Colon (tissue), 2 donors: ENCODE measurements around the gene C17orf50.
"Not testable (repeated sequence)": the region's sequence is repeated elsewhere in the genome, so short reads cannot be mapped to it uniquely, and the experiment has no call there.

Experiments
- FAIRE-seq: peaks from 2 replicates; lab custom pipeline; 2012; peaks lifted over from hg19 to GRCh38; lab: Jason Lieb, UNC
- donor health status: control.
- donor health status: control.

Gene C17orf50

DNA sequence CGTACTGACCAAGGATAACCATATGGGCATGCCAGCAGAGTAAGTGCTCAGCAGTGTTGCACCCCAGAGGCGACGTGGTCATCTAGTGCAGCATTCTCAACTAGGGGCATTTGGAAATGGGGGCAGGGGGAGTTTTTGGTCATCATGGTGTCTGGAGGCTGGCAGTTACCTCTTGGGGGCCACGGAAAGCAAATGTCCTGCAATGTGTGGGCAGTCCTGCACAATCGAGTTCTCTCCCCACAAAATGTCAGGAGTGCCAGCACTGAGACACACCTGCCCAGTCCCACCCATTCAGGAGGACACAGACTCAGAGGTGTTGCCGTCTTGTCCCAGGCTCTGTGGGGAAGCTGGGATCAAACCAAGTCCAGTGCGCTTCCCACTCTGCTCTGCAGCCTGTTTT is 26.3 kb upstream of the C17orf50 start:
- FAIRE-seq = no peak

DNA sequence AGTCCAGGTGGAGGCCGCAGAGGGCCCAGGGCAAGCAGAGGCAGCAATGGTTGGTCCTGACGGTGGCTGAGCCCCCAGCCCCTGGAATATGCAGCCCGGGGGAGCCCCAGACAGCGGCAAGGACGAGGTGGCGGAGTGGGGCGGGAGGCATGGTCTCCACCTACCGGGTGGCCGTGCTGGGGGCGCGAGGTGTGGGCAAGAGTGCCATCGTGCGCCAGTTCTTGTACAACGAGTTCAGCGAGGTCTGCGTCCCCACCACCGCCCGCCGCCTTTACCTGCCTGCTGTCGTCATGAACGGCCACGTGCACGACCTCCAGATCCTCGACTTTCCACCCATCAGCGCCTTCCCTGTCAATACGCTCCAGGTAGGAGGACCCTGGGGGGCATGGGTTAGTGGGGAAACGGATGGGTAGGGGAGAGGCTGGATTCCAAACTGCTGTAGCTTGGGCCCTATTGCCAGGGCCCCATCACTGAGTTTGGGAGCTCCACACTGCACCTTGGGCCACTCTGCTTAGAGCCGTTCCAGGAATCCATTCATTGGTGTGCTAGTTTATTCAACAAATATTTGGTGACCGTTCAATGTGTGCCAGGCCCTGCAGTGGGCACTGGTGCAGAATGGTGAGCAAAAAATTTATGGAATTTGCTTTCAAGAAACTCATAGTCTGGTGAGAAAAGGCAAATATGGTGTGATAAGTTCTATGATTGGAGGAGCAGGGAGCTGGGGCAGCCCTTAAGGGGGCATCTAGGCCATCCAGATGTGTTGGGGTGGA is 25.5 kb upstream of the C17orf50 start:
- no peak for FAIRE-seq

DNA sequence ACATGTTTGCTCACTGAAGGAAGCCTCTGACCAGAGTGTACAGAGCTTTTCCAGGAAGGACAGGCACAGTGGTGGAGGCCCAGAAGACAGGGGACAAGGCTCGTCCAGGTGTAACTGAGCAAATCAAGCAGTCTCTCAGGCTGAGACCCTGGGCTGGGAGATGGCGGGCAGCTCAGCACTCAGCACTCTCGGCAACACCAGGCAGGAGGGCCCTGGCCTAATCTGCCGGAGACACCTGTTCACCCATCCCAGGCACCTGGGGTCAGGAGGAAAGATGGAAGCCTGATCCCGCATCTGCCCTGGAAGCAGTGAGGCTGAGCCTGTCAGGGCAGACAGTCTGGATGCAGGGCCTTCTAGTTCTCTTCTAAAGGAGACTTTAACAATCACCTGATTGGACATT is 24.5 kb upstream of the C17orf50 start:
- no peak for FAIRE-seq

DNA sequence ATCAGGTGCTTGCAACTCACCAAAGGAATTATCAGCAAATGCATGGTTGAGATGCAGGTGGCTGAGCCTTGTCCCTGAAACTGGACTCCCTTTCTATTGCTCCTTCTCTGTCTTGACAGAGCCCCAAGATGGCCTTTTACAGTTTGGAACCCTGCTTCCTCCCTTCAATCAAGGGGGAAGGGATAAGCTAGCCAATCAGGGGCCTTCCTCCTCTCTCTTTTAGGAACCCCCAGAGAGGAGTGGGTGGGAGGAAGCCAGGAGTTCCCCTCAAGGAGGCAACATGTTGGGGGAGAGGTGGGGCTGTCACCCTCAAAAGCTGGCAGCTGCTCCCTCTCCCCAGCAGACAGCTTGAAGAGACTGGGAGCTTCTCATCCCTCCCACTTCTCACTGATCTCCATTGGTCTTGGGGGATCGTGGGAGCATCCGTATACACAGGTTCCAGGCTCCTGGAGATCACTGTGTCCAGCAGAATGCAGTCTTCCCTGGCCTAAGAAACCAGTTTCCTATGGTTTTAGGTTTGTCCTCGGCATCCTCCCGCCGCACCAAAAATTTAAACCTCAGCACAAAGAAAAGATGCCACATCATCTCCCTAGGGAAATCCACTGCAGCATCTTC is 22.1 kb upstream of the C17orf50 start:
- no peak for FAIRE-seq

DNA sequence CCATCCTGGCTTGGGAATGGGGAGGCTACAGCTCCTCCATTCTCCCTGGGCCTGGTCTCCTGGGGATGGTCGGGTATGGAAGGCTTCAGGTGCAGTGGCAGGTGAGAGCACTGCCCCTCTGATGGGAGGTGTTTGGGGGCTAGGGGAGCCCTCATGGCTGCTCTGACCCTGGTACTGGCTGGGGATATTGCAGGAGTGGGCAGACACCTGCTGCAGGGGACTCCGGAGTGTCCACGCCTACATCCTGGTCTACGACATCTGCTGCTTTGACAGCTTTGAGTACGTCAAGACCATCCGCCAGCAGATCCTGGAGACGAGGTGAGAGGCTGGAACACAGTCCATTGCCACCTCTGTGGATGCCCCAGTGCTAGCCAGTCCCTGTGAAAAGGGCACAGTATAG is 20.5 kb upstream of the C17orf50 start:
- FAIRE-seq = no peak

DNA sequence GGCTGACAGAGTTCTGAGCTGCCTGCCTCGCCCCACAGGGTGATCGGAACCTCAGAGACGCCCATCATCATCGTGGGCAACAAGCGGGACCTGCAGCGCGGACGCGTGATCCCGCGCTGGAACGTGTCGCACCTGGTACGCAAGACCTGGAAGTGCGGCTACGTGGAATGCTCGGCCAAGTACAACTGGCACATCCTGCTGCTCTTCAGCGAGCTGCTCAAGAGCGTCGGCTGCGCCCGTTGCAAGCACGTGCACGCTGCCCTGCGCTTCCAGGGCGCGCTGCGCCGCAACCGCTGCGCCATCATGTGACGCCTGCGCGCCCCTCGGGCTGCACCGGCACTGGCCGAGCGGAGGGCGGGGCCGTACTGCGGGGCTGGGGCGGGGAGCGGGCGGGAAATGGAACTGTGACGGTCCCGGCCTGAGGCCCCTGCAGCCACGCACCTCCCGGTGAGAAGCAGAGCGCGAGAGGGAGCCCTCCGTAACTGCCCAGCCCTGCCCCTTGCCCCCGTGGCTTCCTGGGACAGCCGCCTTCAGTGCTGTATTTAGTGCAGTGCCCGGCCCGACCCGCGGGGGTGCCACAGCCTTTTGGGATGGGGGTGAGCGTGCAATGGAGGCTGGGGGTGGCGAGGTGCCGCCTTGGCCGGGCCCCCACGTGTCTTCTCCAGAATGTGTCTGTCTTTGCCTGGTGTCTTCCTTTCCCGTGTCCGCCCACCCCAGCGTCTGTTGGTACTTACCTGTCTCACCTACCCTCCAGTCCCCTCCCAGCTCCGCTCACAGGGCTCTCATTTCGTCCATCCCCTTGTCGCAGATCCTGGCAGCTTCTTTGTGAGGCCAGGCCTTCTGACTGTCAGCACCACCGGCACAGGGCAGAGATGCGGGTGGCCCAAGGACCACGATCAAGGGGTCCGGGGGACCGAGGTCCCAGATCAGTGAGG is 19.4 kb upstream of the C17orf50 start:
- FAIRE-seq = no peak

DNA sequence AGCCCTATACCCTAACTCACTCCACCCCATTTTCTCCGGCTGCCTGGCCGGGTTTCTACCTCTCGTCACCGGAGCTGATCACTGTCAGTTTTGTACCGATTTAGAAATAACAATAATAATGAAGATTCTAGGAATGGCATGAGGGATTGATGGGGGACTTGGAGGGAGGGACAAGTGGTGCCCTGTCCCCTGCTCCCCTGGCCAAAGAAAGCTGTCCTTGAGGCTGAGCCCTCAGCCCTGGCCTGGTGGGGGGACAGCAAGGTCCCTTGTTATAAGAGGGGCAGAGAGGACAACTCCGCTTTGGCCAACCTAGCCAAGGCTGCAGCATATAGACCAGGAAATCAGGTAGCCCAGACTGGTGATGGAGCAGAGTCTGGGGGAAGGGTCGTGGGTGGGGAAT is 18.2 kb upstream of the C17orf50 start:
- no peak for FAIRE-seq

DNA sequence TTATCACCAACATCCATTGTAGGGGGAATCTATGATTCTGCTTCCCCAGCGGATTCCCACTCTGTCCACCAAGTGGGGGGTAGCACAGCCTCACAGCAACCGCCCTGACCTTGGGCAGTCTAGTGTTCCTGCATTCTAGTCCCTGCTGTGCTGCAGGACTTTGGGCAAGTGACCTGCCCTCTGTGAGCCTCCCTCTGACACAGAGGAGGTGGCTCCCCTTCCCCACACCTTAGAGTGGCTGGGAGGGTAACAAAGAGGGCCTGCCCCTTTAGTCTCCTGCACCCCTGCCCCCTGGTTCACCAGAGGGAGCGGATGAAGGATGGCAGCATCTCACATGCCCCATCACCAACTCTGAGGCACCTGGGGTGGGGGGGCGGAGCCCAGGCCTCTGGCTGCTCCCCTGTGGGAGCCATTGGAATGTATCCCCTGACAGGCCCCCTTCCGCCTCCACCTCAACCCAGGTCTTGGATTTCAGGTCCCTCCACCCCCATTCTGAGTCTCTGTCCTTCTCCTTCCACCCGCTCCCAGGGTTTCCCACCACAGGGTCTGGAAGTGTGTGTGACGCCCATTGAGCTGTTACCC is 17.7 kb upstream of the C17orf50 start:
- FAIRE-seq = no peak

DNA sequence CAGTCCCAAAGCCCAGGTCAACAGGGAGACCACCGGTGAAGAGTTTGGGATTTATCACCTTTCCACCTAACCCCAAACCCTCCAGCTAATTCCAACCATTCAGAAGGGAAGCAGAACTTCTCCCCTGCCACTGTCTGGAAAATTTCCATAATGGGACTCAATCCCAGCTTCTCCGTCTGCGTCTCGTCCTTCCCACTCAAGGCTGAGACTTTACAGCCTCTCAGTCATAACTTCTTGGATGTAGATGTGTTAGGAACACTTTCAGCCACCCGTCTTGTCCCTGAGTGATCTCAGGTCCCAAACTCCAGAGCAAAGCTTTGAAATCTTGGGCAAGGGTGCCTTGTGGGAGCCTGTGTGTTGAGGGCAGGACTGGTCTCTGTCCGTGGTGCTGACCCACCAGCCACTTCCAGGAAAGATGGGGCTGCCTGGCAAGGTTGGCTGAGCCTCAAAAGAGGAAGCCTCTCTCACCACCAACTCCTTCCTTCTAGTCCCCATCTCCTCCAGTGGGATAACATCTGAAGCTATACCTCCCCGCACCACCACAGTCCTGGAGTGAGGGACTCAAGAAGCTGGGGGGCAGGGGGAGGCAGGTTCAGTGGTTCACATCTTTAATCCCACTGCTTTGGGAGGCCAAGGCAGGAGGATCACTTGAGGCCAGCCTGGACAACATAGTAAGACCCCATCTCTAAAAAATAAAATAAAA is 16.9 kb upstream of the C17orf50 start:
- no peak for FAIRE-seq

DNA sequence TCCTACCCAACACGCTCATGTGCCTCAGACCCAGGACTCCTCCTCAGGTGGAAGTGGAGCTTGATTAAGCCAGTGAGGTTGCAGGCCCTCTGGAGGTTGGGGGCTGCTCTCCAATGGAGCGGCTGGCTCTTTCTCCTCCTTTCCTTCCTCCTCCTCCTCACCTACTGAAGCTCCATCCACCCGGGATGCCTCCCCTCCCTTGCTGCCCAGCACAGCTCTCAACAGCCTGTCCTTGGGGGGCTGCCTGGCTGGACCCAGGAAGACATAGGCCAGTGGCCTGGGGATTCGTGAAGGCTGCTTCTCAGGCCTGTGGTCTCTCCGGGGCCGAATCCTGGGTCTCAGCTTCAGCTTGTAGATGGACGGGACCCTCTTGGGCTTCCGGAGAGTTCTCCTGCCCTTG is 15.9 kb upstream of the C17orf50 start:
- no peak for FAIRE-seq

DNA sequence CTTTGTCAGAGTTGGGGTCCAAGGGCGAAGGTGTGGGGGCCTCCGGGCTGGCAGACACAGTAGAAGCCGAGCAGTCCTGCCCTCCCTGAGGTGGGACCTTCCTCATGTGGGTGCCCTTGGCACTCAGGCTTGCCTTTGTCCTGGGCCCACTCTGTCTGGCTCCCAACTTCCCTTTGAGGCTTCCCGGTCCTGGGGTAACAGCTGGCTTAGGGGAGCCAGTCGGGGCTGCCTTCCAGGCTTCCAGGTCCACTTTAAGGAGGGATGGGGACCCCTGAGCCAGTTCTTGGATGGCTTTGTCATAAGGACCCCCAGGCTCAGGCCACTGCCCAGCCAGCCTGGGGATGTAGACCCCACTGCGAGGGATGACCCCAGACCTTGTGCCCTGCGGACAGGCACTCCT is 15.4 kb upstream of the C17orf50 start:
- no peak for FAIRE-seq

DNA sequence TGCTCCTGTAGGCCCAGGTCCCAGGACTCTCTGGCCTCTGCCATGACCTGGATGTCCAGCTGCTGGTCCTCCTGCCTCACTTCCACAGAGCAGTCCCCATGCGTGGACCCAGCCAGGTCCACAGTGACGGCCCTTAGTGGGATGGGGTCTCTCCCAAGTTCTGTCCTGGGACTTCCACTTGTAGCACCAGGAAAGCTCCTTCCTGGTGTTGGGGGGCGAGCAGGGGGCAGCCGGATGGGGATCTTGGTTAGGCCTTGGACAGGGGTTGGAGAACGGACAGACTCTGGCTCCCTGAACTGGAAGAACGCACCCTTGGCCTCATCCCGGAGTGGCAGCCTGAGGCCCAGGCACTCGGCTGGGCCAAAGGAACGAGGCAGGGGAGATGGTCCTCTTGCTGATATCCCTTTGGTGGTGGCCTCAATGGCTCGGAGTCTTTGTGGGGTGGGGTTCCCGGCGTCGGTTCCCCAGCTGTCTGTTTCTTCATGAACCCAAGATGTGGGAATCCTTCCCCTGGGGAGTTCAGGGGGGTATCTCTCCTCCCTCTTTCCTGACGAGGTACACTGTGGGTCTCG is 14.9 kb upstream of the C17orf50 start:
- no peak for FAIRE-seq

DNA sequence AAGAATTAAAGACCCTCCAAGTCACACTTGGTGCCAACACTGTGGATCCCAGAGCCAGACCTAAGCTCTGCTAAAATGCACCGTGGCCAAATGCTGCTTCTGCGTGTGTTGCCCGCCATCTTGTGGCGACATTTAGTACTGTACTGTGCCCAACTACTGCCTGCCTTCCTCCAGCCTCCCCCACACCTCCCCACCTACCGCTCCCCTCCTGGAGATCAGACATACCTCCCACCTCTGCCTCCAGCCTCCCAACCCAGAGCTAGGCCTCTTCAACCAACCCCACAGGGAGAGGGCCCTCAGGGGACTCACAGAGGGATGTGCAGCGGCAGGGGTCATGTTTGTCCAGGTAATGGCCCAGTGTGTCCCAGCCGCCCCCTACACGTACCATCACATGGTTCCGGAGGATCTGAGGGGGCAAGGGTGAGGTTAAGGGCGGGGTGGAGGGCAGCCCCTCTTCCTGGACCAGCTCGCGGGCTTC is 13.1 kb upstream of the C17orf50 start:
- no peak for FAIRE-seq

DNA sequence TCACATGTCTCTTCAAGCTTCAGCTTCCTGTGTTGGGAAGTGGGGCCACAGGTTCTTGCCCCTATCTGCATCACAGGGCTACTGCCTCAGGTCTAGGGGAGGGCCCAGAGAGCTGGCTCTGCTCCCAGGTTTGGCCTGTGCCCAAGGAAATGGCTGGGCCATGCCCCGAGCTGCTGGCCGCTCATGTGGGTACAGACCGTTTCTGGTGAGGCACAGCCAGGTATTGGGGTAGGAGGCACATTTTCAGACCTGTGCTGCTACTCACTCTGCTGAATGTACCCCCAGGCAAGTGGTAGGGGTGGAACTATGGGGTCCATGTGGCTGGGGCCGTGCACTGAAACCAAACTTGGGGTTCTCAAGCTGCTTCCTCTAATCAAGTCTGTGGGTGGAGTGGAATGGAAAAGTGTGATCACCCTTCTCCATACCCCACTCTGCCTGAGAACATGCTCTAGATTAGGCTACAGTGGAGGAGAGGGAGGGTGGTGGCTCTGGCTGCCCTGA is 12.3 kb upstream of the C17orf50 start:
- no peak for FAIRE-seq

DNA sequence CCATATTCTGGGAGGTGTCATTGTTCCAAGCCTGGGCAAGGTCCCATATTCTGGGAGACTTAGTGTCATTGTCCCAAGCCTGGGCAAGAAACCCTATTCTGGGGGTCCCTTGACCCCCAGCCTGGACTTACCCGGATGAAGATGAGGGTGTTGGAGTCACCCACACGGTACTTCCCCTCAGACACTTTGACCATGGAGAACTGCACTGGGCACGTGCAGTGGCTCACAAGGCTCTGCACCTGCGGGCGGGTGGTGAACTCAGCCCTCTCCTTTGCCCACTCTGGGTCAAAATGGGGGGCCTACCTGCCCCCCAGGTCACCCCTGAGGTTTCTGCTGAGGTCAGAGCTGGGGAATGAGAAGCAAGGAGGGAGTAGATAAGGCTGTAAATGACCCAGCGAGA is 11.7 kb upstream of the C17orf50 start:
- FAIRE-seq = no peak

DNA sequence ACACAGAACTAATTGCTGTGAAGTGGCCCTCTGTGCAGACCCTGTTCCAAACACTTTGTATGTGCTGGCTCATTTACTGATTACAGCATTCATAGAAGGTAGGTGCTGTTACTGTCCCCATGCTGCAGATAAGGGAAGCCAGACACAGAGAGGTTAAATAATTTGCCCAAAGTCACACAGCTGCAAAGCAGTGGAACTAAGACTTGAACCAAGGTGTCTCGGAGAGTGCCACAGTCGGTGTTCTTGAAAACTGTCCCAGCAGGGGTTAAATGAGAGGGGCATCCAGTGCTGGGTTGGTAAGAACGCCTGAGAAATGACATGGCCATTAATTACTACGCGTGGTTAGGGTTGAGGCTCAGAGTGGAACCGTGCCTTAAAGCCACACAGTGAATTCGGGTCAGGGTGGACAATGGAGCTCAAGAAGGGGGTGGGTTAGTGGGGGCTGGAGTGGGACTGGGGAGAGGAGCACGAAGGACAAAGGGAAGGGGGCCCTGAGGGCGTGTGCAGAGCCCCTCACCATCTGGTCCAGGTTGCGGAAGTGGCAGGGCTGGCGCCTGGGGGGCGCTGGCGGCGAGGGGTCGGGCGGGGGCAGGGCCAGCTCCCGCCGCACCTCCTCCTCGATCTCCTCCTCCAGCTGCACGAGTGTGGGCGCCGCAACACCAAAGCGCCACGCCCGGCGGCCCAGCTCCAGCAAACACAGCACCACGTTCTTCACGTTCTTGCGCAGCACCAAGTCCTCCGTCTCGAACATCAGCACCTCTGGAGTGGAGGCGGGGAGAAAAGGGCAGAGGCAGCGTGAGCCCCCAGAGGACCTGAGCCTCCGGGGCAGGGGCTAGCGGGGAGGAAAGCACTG is 10.9 kb upstream of the C17orf50 start:
- FAIRE-seq = no peak

DNA sequence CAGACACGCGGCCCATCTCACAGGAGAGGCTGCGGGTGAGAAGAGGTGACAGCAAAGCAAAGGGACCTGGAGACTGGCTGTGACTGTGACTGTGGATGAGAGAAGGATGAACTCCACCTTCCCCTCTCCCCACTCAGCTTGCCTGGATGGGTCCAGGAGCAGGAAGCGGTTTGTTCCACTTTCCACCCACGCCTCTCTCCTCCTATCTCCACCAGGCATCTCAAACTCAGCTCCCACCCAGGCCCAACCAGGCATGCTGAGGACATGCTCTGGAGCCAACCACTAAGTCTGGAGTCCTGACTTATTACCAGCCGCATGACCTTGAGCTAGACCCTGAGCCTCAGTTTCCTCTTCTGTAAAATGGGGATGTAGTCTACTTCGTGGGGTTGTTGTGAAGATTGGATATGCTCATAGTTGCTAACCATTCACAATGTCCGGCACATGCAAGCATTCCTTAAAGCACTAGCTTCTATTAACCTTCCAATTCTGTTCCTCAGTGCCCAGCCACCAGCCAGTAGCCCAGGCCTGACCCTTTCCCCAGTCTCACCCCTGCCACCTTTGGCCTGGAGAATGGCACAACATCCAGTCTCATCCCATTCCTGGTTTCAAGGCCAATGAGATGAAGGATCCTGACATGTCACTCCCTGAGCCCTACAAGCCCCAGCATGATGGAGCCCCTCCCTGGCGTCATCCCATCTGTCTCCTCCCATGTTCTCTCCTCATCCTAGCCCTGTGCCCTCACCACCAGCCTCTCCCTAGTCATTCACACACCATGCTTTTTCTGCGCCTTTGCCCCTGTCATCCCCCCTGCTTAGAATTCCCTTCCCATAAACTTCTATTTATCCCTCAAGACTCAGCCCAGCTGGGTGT is 9.9 kb upstream of the C17orf50 start:
- FAIRE-seq = no peak

DNA sequence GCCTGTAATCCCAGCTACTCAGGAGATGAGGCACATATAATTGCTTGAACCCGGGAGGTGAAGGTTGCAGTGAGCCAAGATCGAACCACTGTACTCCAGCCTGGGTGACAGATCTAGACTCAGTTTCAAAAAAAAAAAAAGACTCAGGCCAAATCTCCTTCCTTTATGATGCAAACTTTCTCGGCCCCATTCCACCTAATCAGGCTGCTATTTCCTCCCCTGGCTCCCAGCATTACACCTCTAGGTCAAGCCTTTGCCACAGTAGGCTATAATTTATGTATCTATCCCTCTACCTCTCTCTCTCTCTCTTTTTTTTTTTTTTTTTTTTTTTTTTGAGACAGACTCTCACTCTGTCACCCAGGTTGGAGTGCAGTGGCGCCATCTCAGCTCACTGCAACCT is 9.1 kb upstream of the C17orf50 start:
- not testable (repeated sequence) for FAIRE-seq

DNA sequence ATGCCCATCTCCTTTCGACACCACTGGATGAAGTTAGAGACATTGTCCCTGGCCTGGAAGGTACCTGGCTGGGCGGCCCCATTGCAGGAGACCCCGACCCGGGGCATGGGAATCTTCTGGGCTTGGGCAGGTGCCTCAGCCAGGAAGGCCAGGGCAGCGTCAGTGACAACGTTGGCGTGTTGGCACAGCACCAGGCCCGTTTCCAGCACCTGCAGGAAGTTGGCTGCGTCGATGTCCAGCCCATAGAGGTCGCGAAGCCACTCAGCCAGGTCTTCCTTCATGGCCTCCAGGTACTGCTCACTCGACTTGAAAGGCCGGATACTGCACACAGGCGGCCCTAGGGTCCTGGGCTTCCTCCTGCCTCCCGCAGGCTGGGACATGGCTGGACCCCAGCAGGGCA is 8.2 kb upstream of the C17orf50 start:
- FAIRE-seq = no peak
